HG03108 (cell line): ENCODE data around the gene TTC28.

Source experiments
- ATAC-seq: cut with Tn5 transposase; IDR thresholded peaks from one replicate; pipeline ENCODE4 v1.9.1; 2021; ENCODE audit warnings: moderate library complexity; ENCODE audit not compliant: unreplicated experiment

Gene TTC28

DNA sequence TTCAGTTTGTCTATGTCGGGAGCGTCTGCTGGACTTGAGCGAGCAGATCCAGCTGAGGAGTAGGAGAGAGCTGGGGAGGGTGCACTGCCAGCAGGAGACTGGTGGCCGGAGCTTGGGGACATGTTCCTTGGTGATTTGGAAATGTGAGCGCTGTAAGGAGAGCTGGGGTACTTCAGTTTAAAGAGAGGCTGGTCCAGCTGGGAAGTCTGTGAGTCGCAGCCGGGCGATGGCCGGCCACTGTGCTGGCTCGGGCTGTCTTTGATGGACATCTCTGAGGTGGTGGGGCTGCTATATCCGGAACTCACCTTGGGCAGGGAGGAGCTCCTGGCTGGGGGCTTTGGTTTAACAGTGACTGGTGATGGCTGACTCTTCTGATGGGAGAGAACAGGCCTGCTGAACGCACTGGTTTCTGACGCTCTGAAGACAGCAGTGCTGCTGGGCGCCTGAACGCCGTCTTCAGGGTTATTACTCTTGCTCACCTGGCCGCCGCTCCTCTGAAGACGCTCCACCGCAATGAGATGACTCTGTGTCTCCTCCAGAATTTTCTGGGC is 696.9 kb downstream of the TTC28 start:
- no peak for ATAC-seq

DNA sequence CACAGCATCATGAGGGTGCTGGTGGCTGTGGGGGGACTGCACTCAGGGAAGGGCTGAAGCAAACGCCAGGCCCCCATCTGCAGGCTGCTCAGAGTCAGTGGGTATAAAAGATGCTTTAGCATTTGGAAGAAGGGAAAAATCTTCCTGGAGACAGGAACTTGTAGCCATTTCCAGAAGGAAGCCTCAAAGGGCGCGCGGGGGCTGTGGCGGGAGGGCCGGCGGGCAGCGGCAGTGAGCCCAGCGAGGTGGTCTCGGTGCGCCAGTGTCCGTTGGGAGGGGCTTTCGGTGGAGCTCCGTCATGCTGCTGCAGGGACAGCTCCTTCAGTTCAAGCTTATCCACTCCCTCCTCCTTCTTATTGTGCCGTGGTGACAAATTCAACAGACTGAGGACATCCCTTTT is 697.5 kb downstream of the TTC28 start:
- ATAC-seq = no peak

DNA sequence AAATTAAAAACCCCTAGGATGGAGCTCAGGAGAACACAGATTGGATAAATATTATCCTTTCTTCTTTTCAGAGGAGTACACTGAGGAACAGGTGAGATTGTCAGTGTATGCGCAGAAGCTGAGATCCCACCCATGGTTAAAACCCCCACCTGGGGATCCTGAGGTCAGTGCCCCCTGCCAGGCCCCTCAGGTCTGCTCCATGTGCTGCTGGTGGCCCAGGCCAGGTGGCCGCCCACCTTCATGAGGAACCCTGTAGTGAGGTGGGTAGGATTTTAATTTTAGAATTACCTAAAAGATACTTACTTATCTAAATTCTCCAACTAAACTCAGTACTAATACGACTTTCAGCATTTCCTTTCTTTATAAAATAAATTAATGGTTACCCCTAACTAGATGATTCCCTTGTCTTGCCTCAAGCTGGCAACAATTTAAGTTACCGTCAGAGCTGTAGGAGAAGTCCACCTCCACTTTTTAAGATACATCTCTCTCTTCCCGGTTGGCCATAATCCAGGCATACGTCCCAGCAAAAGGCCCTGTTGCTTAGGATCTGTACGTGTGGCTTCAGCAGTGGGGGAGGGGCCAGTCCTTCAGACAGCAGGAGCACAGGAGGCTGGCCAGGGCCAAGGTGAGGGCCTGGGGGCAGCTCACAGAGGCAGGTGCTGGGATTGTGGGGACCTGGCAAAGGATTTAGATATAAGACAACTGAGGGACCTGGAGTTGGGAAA is 699.1 kb downstream of the TTC28 start:
- ATAC-seq = no peak

DNA sequence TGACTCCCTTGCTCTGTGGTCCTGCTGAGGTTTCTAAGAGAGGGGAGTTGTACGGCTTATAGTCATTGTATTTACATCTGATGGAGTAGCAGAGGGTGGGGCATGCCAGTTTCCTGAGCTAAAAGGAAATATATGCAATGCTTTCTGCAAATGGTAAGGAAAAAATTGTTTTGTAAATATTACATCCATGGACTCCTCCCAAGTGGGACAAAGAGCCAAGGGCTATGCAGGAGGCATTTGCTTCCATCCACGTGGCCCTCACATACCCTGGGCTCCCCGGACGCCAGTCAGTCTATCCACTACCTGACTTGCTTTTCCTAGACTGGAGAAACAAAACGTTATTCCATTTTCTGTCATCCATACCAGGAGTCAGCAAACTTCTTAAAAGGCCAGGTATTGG is 700.8 kb downstream of the TTC28 start:
- ATAC-seq = no peak

- no peak for ATAC-seq
These were observed 701.3 kb downstream of the TTC28 start for GRCh38 chr22:27978317-27978716.

- no peak for ATAC-seq
These were observed 703.1 kb downstream of the TTC28 start for GRCh38 chr22:27976586-27976985.

DNA sequence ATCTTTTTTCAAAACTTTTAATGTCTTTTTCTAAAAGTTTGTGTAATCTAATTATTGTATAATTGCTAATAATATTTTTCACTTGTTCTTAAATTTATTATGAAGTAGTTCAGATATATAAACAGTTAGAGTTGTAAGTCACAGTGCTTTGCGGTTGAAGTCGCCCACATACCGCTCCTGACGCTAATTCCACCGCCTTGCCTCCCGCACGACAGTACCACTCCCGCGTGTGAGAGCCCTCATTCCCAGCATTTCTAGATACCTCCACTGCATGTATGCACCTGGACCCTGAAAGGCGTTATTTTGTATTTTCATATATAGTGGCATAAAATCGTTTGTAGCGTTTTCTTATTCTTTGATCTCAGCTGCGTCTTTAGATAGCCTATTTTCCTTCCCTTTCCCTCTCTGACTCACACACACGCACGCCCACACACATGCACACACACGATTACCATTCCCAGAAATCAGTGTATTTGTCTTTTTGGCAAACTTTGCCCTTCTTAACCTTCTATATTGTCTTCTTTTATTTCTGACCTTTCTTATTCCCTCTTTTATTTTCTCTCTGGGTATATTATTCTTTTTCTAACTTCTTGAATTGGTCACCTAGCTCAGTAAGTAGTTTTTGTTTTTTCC is 704.1 kb downstream of the TTC28 start:
- no peak for ATAC-seq

DNA sequence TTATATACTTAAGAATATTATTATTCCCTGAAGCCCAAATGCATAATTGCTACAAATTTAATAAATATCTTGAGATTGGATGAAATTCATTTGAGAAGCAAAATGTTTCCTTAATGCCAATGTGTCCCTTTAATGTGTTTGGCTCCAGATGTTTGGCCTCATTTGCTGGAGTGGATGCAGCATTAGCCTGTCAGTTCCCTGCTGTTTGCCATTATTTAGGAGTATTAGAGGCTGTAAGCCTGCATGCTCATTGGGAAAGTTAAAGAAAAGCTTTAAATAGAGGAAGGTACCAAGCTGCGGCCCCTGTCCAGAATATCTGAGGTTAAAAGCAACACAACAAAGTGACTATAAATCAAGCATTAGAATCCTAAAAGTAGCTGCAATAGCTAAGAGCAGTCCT is 705.8 kb downstream of the TTC28 start:
- ATAC-seq = no peak

DNA sequence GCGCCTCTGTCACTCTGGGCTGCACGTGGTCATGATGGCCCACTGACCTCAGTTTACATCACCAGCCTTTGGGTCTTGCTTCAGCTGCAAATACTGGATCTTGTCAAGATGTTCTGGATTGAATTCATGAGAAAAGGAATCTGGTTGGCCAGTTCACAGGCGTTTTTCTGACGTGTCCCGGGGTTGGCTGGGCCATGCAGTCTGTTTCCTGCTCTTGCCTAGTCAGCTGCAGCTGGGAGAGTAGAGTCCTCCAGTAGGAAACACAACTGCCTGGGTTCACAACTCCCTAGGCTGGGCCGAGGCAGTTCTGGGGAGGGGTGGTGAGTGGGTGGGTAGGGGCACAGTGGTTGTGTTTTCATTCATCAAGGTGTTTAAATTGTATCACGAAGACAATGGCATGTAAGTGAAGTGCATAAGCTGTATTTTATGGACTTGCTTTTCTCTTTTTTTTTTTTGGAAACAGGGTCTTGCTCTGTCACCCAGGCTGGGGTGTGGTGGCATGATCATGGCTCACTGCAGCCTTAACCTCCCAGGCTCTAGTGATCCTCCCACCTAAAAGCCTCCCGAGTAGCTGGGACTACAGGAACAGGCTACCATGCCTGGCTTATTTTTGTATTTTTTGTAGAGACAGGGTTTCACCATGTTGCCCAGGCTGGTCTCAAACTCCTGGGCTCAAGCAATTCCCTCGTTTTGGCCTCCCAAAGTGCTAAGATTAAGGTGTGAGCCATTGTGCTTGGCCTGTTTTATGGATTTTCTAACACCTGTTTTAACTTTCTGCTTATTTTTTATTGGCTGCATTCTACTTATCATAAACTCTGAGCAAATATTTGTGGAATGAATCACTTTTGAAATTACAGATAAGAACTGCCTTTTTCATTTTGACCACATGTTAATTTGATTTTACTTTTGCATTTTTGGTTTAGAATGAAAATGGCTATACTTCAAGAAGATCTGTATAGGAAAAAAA is 706.6 kb downstream of the TTC28 start:
- no peak for ATAC-seq

GRCh38 chr22:27971926-27972325 is 707.7 kb downstream of the TTC28 start:
- ATAC-seq = no peak

GRCh38 chr22:27970596-27971220 is 708.9 kb downstream of the TTC28 start:
- no peak for ATAC-seq

- ATAC-seq = no peak
These were observed 713.2 kb downstream of the TTC28 start for GRCh38 chr22:27966168-27967064.

DNA sequence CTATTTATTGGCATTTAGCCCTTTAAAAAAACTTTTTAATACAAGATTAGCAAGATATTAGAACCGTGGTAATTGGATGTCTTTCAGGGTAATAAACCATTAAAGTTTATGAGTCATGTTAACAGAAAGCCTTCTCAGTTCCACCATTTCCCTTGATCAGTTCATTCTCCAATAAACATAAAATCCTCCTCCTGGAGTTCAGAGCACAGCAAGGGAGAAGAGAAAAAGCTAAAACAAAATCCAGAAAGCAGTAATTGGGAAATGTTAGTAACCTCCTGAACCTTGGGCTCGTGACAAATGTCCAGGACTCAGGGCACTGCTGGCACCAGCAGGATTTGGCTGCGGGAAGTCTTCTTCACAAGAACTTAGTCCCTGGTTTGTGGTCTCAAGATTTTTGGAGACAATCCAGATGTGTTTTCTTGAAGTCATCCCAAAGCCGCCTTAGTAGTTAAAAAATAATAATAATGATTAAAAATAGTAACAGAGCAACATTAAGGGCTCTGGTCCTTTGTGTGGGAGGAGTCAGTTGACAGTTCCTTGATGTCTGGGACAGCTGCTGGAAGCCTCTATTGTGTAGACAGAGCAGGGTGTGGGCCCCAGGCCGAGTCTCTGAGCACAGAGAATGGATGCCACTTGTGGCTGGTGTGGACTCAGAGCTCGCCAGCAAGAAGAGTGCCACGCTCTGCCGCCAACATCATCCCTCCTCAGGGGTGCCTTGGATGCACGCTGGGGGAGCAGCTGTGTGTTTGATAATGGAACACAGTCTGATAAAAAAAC is 717.2 kb downstream of the TTC28 start:
- no peak for ATAC-seq

DNA sequence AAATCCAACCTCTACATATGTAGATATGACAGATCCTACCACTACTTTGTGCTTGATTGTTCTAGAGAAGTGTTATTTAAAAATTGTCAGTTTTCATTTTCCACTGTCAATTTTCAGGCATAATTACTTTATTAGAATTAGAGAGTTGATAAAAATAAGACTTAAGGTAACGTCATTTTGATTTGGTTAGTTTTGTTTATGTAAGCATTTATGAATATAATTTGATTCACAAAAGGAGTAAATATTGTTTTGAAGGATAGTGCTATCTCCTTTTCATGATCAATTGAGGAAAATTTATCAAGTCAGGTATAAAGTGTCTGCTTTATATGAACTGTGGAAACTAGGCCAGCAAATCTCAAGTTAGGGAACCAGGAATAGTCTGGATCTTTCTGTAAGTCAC is 718.0 kb downstream of the TTC28 start:
- ATAC-seq = no peak

GRCh38 chr22:27961182-27961581 is 718.5 kb downstream of the TTC28 start:
- no peak for ATAC-seq

GRCh38 chr22:27959335-27960090 is 720.1 kb downstream of the TTC28 start:
- ATAC-seq = no peak

GRCh38 chr22:27952779-27953178 is 726.9 kb downstream of the TTC28 start:
- ATAC-seq = no peak

DNA sequence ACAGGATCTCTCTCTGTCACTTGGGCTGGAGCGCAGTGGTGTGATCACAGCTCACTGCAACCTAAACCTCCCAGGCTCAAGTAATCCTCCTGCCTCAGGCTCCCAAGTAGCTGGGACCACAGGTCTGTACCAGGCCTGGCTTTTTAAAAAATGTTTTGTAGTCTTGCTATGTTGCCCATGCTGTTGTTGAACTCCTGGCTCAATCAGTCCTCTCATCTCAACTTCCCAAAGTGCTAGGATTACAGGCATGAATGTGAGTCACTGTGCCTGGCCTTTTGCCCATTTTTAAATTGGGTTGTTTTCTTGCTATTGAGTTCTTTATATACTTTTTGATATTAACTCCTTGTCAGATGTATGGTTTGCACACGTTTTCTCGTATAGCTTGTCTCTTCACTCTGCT is 727.5 kb downstream of the TTC28 start:
- no peak for ATAC-seq
